GM12878 (cell line): ENCODE measurements around the gene SYPL1. TPM values are rescaled to one million over a fixed set of nuclear protein-coding genes. Genes with fewer than 3 reads are reported as not detected.

ENCODE experiments used
- ATAC-seq: fragments of 200-7000 bp; cut with Tn5 transposase; 3 replicates; pipeline ENCODE4 v1.9.1; 2020; ENCODE audit warnings: mild to moderate bottlenecking, moderate library complexity
- BruUV-seq: library from RNA; stranded (reverse); fragments of 400-500 nt; replicated peaks from 2 replicates; lab custom pipeline; 2021; lab: Mats Ljungman, UMichigan
- CTCF ChIA-PET: fragments of 300-600 bp; sonication (Branson Sonifier 250); formaldehyde crosslinking; extraction: SDS; loops from one replicate; lab custom pipeline; 2021; ENCODE audit warnings: inconsistent platforms; lab: Yijun Ruan, JAX
- POLR2A ChIA-PET: fragments of 350-600 bp; formaldehyde crosslinking; extraction: SDS; loops from one replicate; lab custom pipeline; 2021; ENCODE audit warnings: inconsistent platforms; lab: Charles Lee
- RAD21 ChIA-PET: fragments of 300-600 bp; sonication (Branson Sonifier 250); formaldehyde crosslinking; loops from one replicate; lab custom pipeline; 2023; ENCODE audit warnings: antibody characterized with exemption; ENCODE audit not compliant: unreplicated experiment; lab: Charles Lee
- SMC1A ChIA-PET: fragments of 300-600 bp; sonication (Branson Sonifier 250); formaldehyde crosslinking; loops from one replicate; lab custom pipeline; 2023; ENCODE audit not compliant: unreplicated experiment, uncharacterized antibody; lab: Charles Lee
- DNase-seq: peaks from one replicate; pipeline ENCODE4 v3.0.0-alpha.2; 2011; ENCODE audit warnings: low read depth, low spot score
- FAIRE-seq: peaks from 3 replicates; lab custom pipeline; 2011; peaks lifted over from hg19 to GRCh38; lab: Jason Lieb, UNC
- H2AFZ ChIP-seq: 2 replicates; pipeline ENCODE4 v1.6.0; 2011; ENCODE audit warnings: low read depth, low read length, control low read depth; ENCODE audit not compliant: control insufficient read depth
- H3K27ac ChIP-seq: 2 replicates; pipeline ENCODE4 v1.5.1; 2011; ENCODE audit warnings: control low read depth; ENCODE audit not compliant: control insufficient read depth, insufficient read depth
- H3K27me3 ChIP-seq, 2 experiments: replicated peaks in 1 of 2; 2 replicates each; pipeline versions ENCODE4 v1.6.0 to v1.6.1; 2011; ENCODE audit warnings: low read length in 1 of 2; ENCODE audit not compliant: control insufficient read depth in 2 of 2, insufficient read depth in 2 of 2
- H3K36me3 ChIP-seq, 2 experiments: 2 replicates each; pipeline ENCODE4 v1.5.1; 2011; ENCODE audit warnings: low read length in 1 of 2; ENCODE audit not compliant: control insufficient read depth in 2 of 2, insufficient read depth in 2 of 2
- H3K4me1 ChIP-seq: 2 replicates; pipeline ENCODE4 v1.6.1; 2011; ENCODE audit warnings: mild to moderate bottlenecking, low read length, moderate library complexity, mixed read lengths; ENCODE audit not compliant: control insufficient read depth, insufficient read depth
- H3K4me2 ChIP-seq: 2 replicates; pipeline ENCODE4 v1.6.0; 2011; ENCODE audit warnings: control low read depth; ENCODE audit not compliant: control insufficient read depth, insufficient read depth
- H3K4me3 ChIP-seq: fragments of 200-600 bp; sonication (generic); 2 replicates; pipeline ENCODE4 v1.5.1; 2016
- H3K79me2 ChIP-seq: 2 replicates; pipeline ENCODE4 v1.6.0; 2011; ENCODE audit warnings: low read length; ENCODE audit not compliant: control insufficient read depth, insufficient read depth
- H3K9ac ChIP-seq: 2 replicates; pipeline ENCODE4 v1.8.0; 2011; ENCODE audit warnings: low read length, control low read depth, mixed read lengths; ENCODE audit not compliant: control insufficient read depth, insufficient read depth
- H3K9me3 ChIP-seq: replicated peaks from 3 replicates; pipeline ENCODE4 v1.5.1; 2011; ENCODE audit warnings: mild to moderate bottlenecking, low read length; ENCODE audit not compliant: control insufficient read depth, insufficient read depth
- H4K20me1 ChIP-seq: 2 replicates; pipeline ENCODE4 v1.6.0; 2011; ENCODE audit not compliant: control insufficient read depth, insufficient read depth
- BHLHE40 ChIP-seq, 2 experiments: fragments of 450-650 bp in 1 of 2; IDR thresholded peaks; 2 replicates each; pipeline ENCODE4 v1.6.1; 2011 to 2017; ENCODE audit warnings: low read depth in 2 of 2, borderline replicate concordance in 1 of 2, improper control_type of control experiment in 1 of 2, low read length in 1 of 2, mild to moderate bottlenecking in 1 of 2
- KDM1A ChIP-seq: fragments of 200-600 bp; sonication (generic); IDR thresholded peaks from 2 replicates; pipeline ENCODE4 v1.6.1; 2016; ENCODE audit warnings: borderline replicate concordance
- KLF5 ChIP-seq: fragments of 450-650 bp; IDR thresholded peaks from 2 replicates; pipeline ENCODE4 v1.6.1; 2014; ENCODE audit warnings: mild to moderate bottlenecking; ENCODE audit not compliant: partially characterized antibody
- MEF2A ChIP-seq: IDR thresholded peaks from 2 replicates; pipeline ENCODE4 v1.6.1; 2011; ENCODE audit warnings: low read depth, mild to moderate bottlenecking, low read length, moderate library complexity; ENCODE audit not compliant: insufficient read depth
- MEF2B ChIP-seq: fragments of 450-650 bp; IDR thresholded peaks from 2 replicates; pipeline ENCODE4 v1.6.1; 2018; ENCODE audit warnings: mild to moderate bottlenecking, moderate library complexity; ENCODE audit not compliant: partially characterized antibody, poor library complexity, severe bottlenecking
- NR2F1 ChIP-seq: fragments of 450-650 bp; conservative IDR thresholded peaks from 2 replicates; pipeline ENCODE4 v1.6.1; 2017; ENCODE audit warnings: mild to moderate bottlenecking
- PAX5 ChIP-seq: IDR thresholded peaks from 2 replicates; pipeline ENCODE4 v1.6.1; 2011; ENCODE audit warnings: low read depth, low read length, borderline replicate concordance
- RB1 ChIP-seq: fragments of 450-650 bp; formaldehyde crosslinking; IDR thresholded peaks from 2 replicates; pipeline ENCODE4 v1.6.1; 2017; ENCODE audit warnings: mild to moderate bottlenecking, borderline replicate concordance
- SIX5 ChIP-seq: IDR thresholded peaks from 2 replicates; pipeline ENCODE4 v1.6.1; 2011; ENCODE audit warnings: mild to moderate bottlenecking, low read depth, low read length, moderate library complexity; ENCODE audit not compliant: severe bottlenecking
- SREBF2 ChIP-seq: IDR thresholded peaks from 2 replicates; pipeline ENCODE4 v1.6.1; 2012; ENCODE audit warnings: mild to moderate bottlenecking, low read length
- TBL1XR1 ChIP-seq: IDR thresholded peaks from 2 replicates; pipeline ENCODE4 v1.6.1; 2012; ENCODE audit warnings: low read depth, low read length, improper control_type of control experiment
- ZBTB11 ChIP-seq: fragments of 450-650 bp; formaldehyde crosslinking; IDR thresholded peaks from 2 replicates; pipeline ENCODE4 v1.5.0; 2022; ENCODE audit warnings: mild to moderate bottlenecking, missing genetic modification characterization
- ZNF384 ChIP-seq: IDR thresholded peaks from 2 replicates; pipeline ENCODE4 v1.6.1; 2012; ENCODE audit warnings: low read depth, mild to moderate bottlenecking, low read length, improper control_type of control experiment, borderline replicate concordance
- WGBS: methylation state at CpG from one replicate; pipeline ENCODE4 v1.1.6; 2016; ENCODE audit warnings: low lambda C conversion rate; ENCODE audit not compliant: insufficient replicate concordance, insufficient coverage; ENCODE audit errors: missing lambda C conversion rate; 5-methylcytosine and 5-hydroxymethylcytosine counted together
- in situ Hi-C: fragments of 300-500 bp; cut with MboI; formaldehyde crosslinking; loops from 9 replicates; pipeline ENCODE4 v1.14.3; 2018; ENCODE audit warnings: mixed read lengths
- intact Hi-C: fragments of 100-400 bp; cut with micrococcal nuclease; formaldehyde crosslinking; loops from one replicate; pipeline ENCODE4 v1.14.2; 2022; ENCODE audit not compliant: unreplicated experiment
- polyA plus RNA-seq, 11 experiments: library from polyadenylated mRNA; depleted of rRNA in 4 of 11; unstranded in 6 of 11; stranded (reverse) in 5 of 11; fragments of >200 nt; fragmentation: Nextera tagmentation in 4 of 11; fragmentation: Illumina TruSeq in 1 of 11; extraction: Ambion mirVana in 4 of 11; extraction: Trizol in 1 of 11; gene quantifications; 1 replicate in 1 of 11; 2 replicates in 10 of 11; pipeline versions ENCODE4 v1.2.1 to v1.2.3, GENCODE V29; 2011 to 2016; ENCODE audit warnings: inconsistent platforms in 2 of 11, missing spikeins in 2 of 11, low read depth in 1 of 11
- total RNA-seq, 4 experiments: library from RNA; depleted of rRNA in 3 of 4; stranded (reverse); fragments of >200 nt in 3 of 4; fragmentation: Illumina TruSeq in 1 of 4; extraction: Trizol in 1 of 4; gene quantifications; 2 replicates each; pipeline versions ENCODE4 v1.2.1 to v1.2.3, GENCODE V29; 2013 to 2021

Gene SYPL1
- total and polyA plus RNA-seq, 10 of the 15 experiments (the other 5 are each of a cell fraction or from before 2014, with no cell fraction given): 34.5 to 177 (median 87.3) TPM

- 0 out of 4 replicates have a peak, but pooled peaks of 1 of the 2 experiments have one; percentile 7 for TF ChIP-seq BHLHE40 (IDR thresholded peaks at IDR 0.05; ENCODE audit: borderline replicate concordance in 1 of 2, low read depth in 2 of 2, low read length in 1 of 2)
- no peak for TF ChIP-seq SIX5
- no peak for TF ChIP-seq MEF2B
- TF ChIP-seq NR2F1: no peak
- no peak for TF ChIP-seq TBL1XR1
- TF ChIP-seq PAX5: peak; percentile 42; the same call in 1 of the 2 replicates
- TF ChIP-seq KLF5: no peak
- no peak for TF ChIP-seq RB1
- no peak for TF ChIP-seq ZNF384
- TF ChIP-seq KDM1A: no peak
- no peak for TF ChIP-seq SREBF2
- TF ChIP-seq, all 136 proteins: peak for 10
Observed at GRCh38 chr7:106074257-106074656, 37.9 kb downstream of the SYPL1 start (continued).

GRCh38 chr7:106073701-106074100, 38.4 kb downstream of the SYPL1 start:
- no peaks in the 10 kb centered on the region for H4K20me1 ChIP-seq
- H2AFZ ChIP-seq: no peak overlapping the region
- no peak overlapping the region for H3K4me3 ChIP-seq
- H3K27ac ChIP-seq: no peak overlapping the region
- WGBS: 96% methylated on average over 3 of the region's 3 CpGs
- H3K9ac ChIP-seq: no peak overlapping the region
- ChIA-PET CTCF (interaction anchor here (1.4 to 5.7 kb wide), 8 partner anchors 9 to 81 kb away, joined by 5 to 67 read pairs (median 17); no protein-coding TSS in a partner anchor), SMC1A (interaction anchor here (0.8 to 10.3 kb wide), 11 partner anchors 10 to 266 kb away, joined by 3 to 164 read pairs (median 31); partner anchors contain the start of gene SYPL1), POLR2A (interaction anchor here (1.1 to 5.1 kb wide), 3 partner anchors 12 to 37 kb away, joined by 3 to 56 read pairs (median 47); partner anchors contain the start of gene SYPL1), RAD21 (interaction anchor here (1.0 to 8.3 kb wide), 10 partner anchors 11 to 102 kb away, joined by 3 to 118 read pairs (median 15); partner anchors contain the start of gene SYPL1)
- TF ChIP-seq ZBTB11 (no peak), MEF2A (no peak)
- BruUV-seq: no TSS peak
- no peaks in the 10 kb centered on the region for H3K9me3 ChIP-seq
- intact Hi-C loops (loop anchor here (2.0 kb wide), 1 partner anchor 15 kb away; no protein-coding TSS in a partner anchor), in situ Hi-C loops (no loop called here)
- H3K4me1 ChIP-seq: peaks cover 66% of the 10 kb centered on the region
- ATAC-seq (no peak), FAIRE-seq (no peak), DNase-seq (no peak)
- H3K27me3 ChIP-seq: no peaks in the 10 kb centered on the region
- H3K79me2 ChIP-seq: no peaks in the 10 kb centered on the region; the same call in 1 of the 2 replicates
- H3K36me3 ChIP-seq: no peaks in the 10 kb centered on the region
- H3K4me2 ChIP-seq: no peak overlapping the region
